H9 (cell line): ENCODE results near the gene STRIP1. TPM values are rescaled to one million over a fixed set of nuclear protein-coding genes. Genes with fewer than 3 reads are reported as not detected.
A peak's percentile ranks its signal among the peaks of the same experiment; 100 is the strongest.

Experiments used
- DNase-seq: peaks from one replicate; pipeline ENCODE4 v3.0.0-alpha.2; 2017
- H2AFZ ChIP-seq: one replicate; pipeline ENCODE4 v1.6.1; 2013; ENCODE audit warnings: mild to moderate bottlenecking, low read length, control low read depth, moderate library complexity
- H2AK5ac ChIP-seq: 2 replicates; pipeline ENCODE4 v1.6.1; 2013; ENCODE audit warnings: low read length, control low read depth, mixed read lengths; ENCODE audit not compliant: insufficient read length
- H2BK120ac ChIP-seq: one replicate; pipeline ENCODE4 v1.6.1; 2013; ENCODE audit warnings: low read depth, mild to moderate bottlenecking, low read length, control low read depth, inconsistent platforms; ENCODE audit not compliant: poor library complexity, severe bottlenecking
- H2BK12ac ChIP-seq: 2 replicates; pipeline ENCODE4 v1.6.1; 2013; ENCODE audit warnings: low read length, control low read depth, mixed read lengths, low read depth; ENCODE audit not compliant: insufficient read length
- H2BK15ac ChIP-seq: 2 replicates; pipeline ENCODE4 v1.6.1; 2013; ENCODE audit warnings: low read depth, low read length, control low read depth
- H2BK20ac ChIP-seq: one replicate; pipeline ENCODE4 v1.6.1; 2013; ENCODE audit warnings: low read depth, mild to moderate bottlenecking, low read length, control low read depth, inconsistent platforms; ENCODE audit not compliant: poor library complexity, severe bottlenecking
- H2BK5ac ChIP-seq: 2 replicates; pipeline ENCODE4 v1.6.1; 2013; ENCODE audit warnings: low read length, control low read depth, mixed read lengths; ENCODE audit not compliant: insufficient read length
- H3K14ac ChIP-seq: 2 replicates; pipeline ENCODE4 v1.6.1; 2013; ENCODE audit warnings: low read length, control low read depth; ENCODE audit not compliant: insufficient read depth
- H3K18ac ChIP-seq: 2 replicates; pipeline ENCODE4 v1.6.1; 2013; ENCODE audit warnings: low read depth, mild to moderate bottlenecking, mixed read lengths, low read length, control low read depth; ENCODE audit not compliant: insufficient read length
- H3K23ac ChIP-seq: 2 replicates; pipeline ENCODE4 v1.6.1; 2013; ENCODE audit warnings: low read length, control low read depth, mixed read lengths, low read depth; ENCODE audit not compliant: insufficient read length
- H3K23me2 ChIP-seq: 2 replicates; pipeline ENCODE4 v1.6.1; 2013; ENCODE audit warnings: low read depth, mild to moderate bottlenecking, mixed read lengths, low read length, control low read depth; ENCODE audit not compliant: insufficient read length, poor library complexity, severe bottlenecking
- H3K27ac ChIP-seq: 2 replicates; pipeline ENCODE4 v1.5.1; 2013; ENCODE audit warnings: low read length, control low read depth, mixed read lengths, low read depth; ENCODE audit not compliant: insufficient read length
- H3K27me3 ChIP-seq: 2 replicates; pipeline ENCODE4 v1.6.1; 2013; ENCODE audit warnings: low read length, control low read depth, inconsistent platforms; ENCODE audit not compliant: insufficient read depth
- H3K4ac ChIP-seq: 2 replicates; pipeline ENCODE4 v1.6.1; 2013; ENCODE audit warnings: low read depth, mild to moderate bottlenecking, control low read depth, inconsistent platforms, low read length, moderate library complexity
- H3K4me1 ChIP-seq: 2 replicates; pipeline ENCODE4 v1.6.1; 2013; ENCODE audit warnings: low read length, control low read depth, inconsistent platforms; ENCODE audit not compliant: insufficient read depth
- H3K4me2 ChIP-seq: 2 replicates; pipeline ENCODE4 v1.6.1; 2013; ENCODE audit warnings: low read length, control low read depth, mixed read lengths; ENCODE audit not compliant: insufficient read length, insufficient read depth
- H3K56ac ChIP-seq: 2 replicates; pipeline ENCODE4 v1.6.1; 2013; ENCODE audit warnings: low read depth, mild to moderate bottlenecking, mixed read lengths, low read length, control low read depth; ENCODE audit not compliant: insufficient read length
- H3K79me1 ChIP-seq: 2 replicates; pipeline ENCODE4 v1.6.1; 2013; ENCODE audit warnings: low read depth, mild to moderate bottlenecking, moderate library complexity, low read length, control low read depth, inconsistent platforms; ENCODE audit not compliant: insufficient read depth, poor library complexity, severe bottlenecking
- H3K79me2 ChIP-seq: 2 replicates; pipeline ENCODE4 v1.6.1; 2013; ENCODE audit warnings: low read length, control low read depth, inconsistent platforms; ENCODE audit not compliant: insufficient read depth
- H3K9ac ChIP-seq: 2 replicates; pipeline ENCODE4 v1.6.1; 2013; ENCODE audit warnings: low read length, control low read depth, mixed read lengths; ENCODE audit not compliant: insufficient read length; ENCODE audit errors: extremely low read depth
- H3K9me3 ChIP-seq: one replicate; pipeline ENCODE4 v1.6.1; 2013; ENCODE audit warnings: low read depth, low read length, inconsistent platforms; ENCODE audit not compliant: control insufficient read depth
- H3T11ph ChIP-seq: one replicate; pipeline ENCODE4 v1.6.1; 2013; ENCODE audit warnings: mild to moderate bottlenecking, low read length, control low read depth, inconsistent platforms
- H4K20me1 ChIP-seq: one replicate; pipeline ENCODE4 v1.6.1; 2013; ENCODE audit not compliant: control insufficient read depth, insufficient read length, insufficient read depth
- H4K5ac ChIP-seq: 2 replicates; pipeline ENCODE4 v1.6.1; 2013; ENCODE audit warnings: low read depth, mild to moderate bottlenecking, mixed read lengths, low read length, control low read depth; ENCODE audit not compliant: insufficient read length
- H4K8ac ChIP-seq: replicated peaks from 2 replicates; pipeline ENCODE4 v1.6.1; 2013; ENCODE audit warnings: low read length, control low read depth, mixed read lengths, low read depth; ENCODE audit not compliant: insufficient read length
- H4K91ac ChIP-seq: 2 replicates; pipeline ENCODE4 v1.6.1; 2013; ENCODE audit warnings: low read depth, mild to moderate bottlenecking, moderate library complexity, mixed read lengths, low read length, control low read depth; ENCODE audit not compliant: insufficient read length
- H3K27ac Mint-ChIP-seq, 3 experiments: 2 replicates in 2 of 3; 3 replicates in 1 of 3; pipeline ENCODE4 v1.8.0; 2020 to 2021; ENCODE audit warnings: mixed read lengths in 3 of 3, mild to moderate bottlenecking in 1 of 3, moderate library complexity in 1 of 3
- H3K27me3 Mint-ChIP-seq: 2 replicates; pipeline ENCODE4 v1.8.0; 2021; ENCODE audit warnings: low read depth, mild to moderate bottlenecking, moderate library complexity, mixed read lengths
- H3K36me3 Mint-ChIP-seq, 3 experiments: 2 replicates in 2 of 3; 3 replicates in 1 of 3; pipeline ENCODE4 v1.8.0; 2020 to 2021; ENCODE audit warnings: low read depth in 3 of 3, mixed read lengths in 3 of 3; ENCODE audit not compliant: insufficient read depth in 1 of 3
- H3K4me1 Mint-ChIP-seq, 2 experiments: 2 replicates each; pipeline ENCODE4 v1.8.0; 2020; ENCODE audit warnings: mixed read lengths in 2 of 2
- H3K4me3 Mint-ChIP-seq, 2 experiments: 2 replicates in 1 of 2; 3 replicates in 1 of 2; pipeline ENCODE4 v1.8.0; 2020 to 2021; ENCODE audit warnings: mild to moderate bottlenecking in 2 of 2, mixed read lengths in 2 of 2, moderate library complexity in 1 of 2
- H3K9me3 Mint-ChIP-seq, 2 experiments: 2 replicates in 1 of 2; 3 replicates in 1 of 2; pipeline ENCODE4 v1.8.0; 2020; ENCODE audit warnings: mild to moderate bottlenecking in 2 of 2, mixed read lengths in 2 of 2, moderate library complexity in 1 of 2
- WGBS: extraction: QIAGEN DNeasy Blood & Tissue Kit; methylation state at CpG from one replicate; pipeline ENCODE4 v1.1.7; 2013; ENCODE audit warnings: missing lambda C conversion rate, low lambda C conversion rate, mixed read lengths; ENCODE audit not compliant: insufficient read length; ENCODE audit errors: extremely low coverage; 5-methylcytosine and 5-hydroxymethylcytosine counted together
- total RNA-seq: library from RNA; stranded (reverse); gene quantifications from 2 replicates; pipeline ENCODE4 v1.2.1, GENCODE V29; 2021
- TF ChIP-seq, protein P1 (sequence below): fragments of 200-600 bp; sonication (generic); conservative IDR thresholded peaks from 3 replicates; pipeline ENCODE4 v1.8.0; 2021; ENCODE audit warnings: antibody characterized with exemption, mild to moderate bottlenecking

Gene STRIP1
- total RNA-seq, 1 experiment from 2014 or later: 43.6 TPM

DNA sequence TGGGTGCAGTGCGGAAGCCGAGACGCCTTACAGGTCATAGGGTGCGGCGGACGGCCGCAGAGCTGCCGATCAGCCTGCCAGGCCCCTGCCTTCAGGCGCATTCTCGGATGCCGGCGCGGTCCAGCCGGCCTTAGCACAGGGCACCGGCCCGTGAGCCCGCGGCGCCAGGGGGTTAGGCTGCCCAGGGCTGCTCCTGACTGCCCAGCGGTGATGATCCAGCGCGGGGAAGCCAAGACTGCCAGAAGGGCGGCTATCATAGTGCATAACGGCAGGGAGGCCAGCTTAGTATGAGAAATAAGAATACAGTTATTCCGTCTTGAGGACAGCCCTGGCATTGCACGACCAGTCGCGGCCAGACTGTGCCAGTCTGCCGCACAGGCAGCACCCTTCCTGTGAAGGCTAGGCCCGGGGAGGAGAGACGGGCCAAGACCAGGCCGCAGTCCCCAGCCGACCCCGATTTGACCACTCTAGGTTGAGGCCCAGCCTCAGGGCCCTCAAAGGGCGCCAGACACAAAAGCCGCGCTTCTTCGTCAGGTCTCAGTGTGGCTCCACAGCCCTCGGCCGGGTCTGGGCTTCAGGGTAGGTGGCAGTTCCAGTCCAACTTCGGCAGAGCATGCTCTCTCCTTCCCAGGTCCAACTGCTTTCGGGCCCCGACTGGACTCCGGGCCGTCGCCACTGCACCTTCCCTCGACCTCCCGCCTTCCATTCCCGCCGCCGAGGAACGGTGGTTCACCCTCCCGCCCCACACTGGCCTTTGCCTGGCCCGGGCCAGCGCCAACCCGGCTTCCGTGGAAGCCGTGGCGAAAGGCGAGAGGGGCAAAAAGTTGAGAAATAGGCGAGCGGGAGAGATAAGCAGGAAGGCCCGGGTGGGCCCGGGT is 35.2 kb downstream of the STRIP1 start:
- H4K91ac ChIP-seq: no peak overlapping the region
- peak; percentile 47 for DNase-seq

More for the DNA sequence above, 35.2 kb downstream of the STRIP1 start:
- peak overlapping the region in 1 of 3 experiments; percentile 35; a peak in 1 of 7 replicates for H3K27ac Mint-ChIP-seq
- no peak overlapping the region for H2BK5ac ChIP-seq
- H3K56ac ChIP-seq: no peak overlapping the region
- no peak overlapping the region for H3K18ac ChIP-seq
- no peak overlapping the region for H2BK20ac ChIP-seq
- no peak overlapping the region for H4K5ac ChIP-seq
- TF ChIP-seq, protein P1, sequence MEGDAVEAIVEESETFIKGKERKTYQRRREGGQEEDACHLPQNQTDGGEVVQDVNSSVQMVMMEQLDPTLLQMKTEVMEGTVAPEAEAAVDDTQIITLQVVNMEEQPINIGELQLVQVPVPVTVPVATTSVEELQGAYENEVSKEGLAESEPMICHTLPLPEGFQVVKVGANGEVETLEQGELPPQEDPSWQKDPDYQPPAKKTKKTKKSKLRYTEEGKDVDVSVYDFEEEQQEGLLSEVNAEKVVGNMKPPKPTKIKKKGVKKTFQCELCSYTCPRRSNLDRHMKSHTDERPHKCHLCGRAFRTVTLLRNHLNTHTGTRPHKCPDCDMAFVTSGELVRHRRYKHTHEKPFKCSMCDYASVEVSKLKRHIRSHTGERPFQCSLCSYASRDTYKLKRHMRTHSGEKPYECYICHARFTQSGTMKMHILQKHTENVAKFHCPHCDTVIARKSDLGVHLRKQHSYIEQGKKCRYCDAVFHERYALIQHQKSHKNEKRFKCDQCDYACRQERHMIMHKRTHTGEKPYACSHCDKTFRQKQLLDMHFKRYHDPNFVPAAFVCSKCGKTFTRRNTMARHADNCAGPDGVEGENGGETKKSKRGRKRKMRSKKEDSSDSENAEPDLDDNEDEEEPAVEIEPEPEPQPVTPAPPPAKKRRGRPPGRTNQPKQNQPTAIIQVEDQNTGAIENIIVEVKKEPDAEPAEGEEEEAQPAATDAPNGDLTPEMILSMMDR: no peak
- no peak overlapping the region for H3T11ph ChIP-seq
- H2BK15ac ChIP-seq: no peak overlapping the region
- H3K23ac ChIP-seq: no peak overlapping the region
- no peak overlapping the region for H2AFZ ChIP-seq
- no peak overlapping the region for H2BK120ac ChIP-seq
- H3K79me2 ChIP-seq: no peaks in the 10 kb centered on the region
- H4K20me1 ChIP-seq: peaks cover 4% of the 10 kb centered on the region
- H3K9me3 ChIP-seq: no peaks in the 10 kb centered on the region
- peaks cover 76% of the 10 kb centered on the region for H3K27me3 ChIP-seq
- H3K4me3 Mint-ChIP-seq: peak overlapping the region; percentile 52 to 80
- H3K4me2 ChIP-seq: peak overlapping the region; percentile 57
- no peak overlapping the region for H4K8ac ChIP-seq
- peaks cover 97% of the 10 kb centered on the region for H3K27me3 Mint-ChIP-seq
- no peak overlapping the region for H2AK5ac ChIP-seq
- H3K79me1 ChIP-seq: no peaks in the 10 kb centered on the region
- peaks cover 7% of the 10 kb centered on the region for H3K23me2 ChIP-seq
- no peak overlapping the region for H3K4ac ChIP-seq
- no peak overlapping the region for H3K9ac ChIP-seq
- peaks cover 10 to 18% of the 10 kb centered on the region in 2 experiments for H3K4me1 Mint-ChIP-seq
- no peaks in the 10 kb centered on the region; a peak in 1 of 7 replicates for H3K36me3 Mint-ChIP-seq
- peak overlapping the region; percentile 26; the same call in 1 of the 2 replicates for H3K14ac ChIP-seq
- no peak overlapping the region for H2BK12ac ChIP-seq
- H3K9me3 Mint-ChIP-seq: peaks cover 0 to 3% of the 10 kb centered on the region in 2 experiments; a peak in 2 of 5 replicates
- no peak overlapping the region for H3K27ac ChIP-seq
- no peaks in the 10 kb centered on the region; the same call in 1 of the 2 replicates for H3K4me1 ChIP-seq
- WGBS: no CpG with 5 or more reads among the region's 64 CpGs
